HepG2 (cell line): ENCODE data around the gene B9D2. TPM values are rescaled to one million over a fixed set of nuclear protein-coding genes. Genes with fewer than 3 reads are reported as not detected.
A peak's percentile ranks its signal among the peaks of the same experiment; 100 is the strongest.

Source experiments
- BRD4 ChIP-seq: sonication (generic); formaldehyde crosslinking; IDR thresholded peaks from 2 replicates; pipeline ENCODE4 v1.4.0; 2020; ENCODE audit warnings: missing genetic modification reagents
- GATAD1 ChIP-seq: IDR thresholded peaks from 2 replicates; pipeline ENCODE4 v1.6.1; 2016; ENCODE audit warnings: missing genetic modification reagents, missing compliant biosample characterization
- HDAC2 ChIP-seq: sonication (generic); formaldehyde crosslinking; IDR thresholded peaks from 2 replicates; pipeline ENCODE4 v1.4.0; 2020; ENCODE audit warnings: missing genetic modification reagents
- JUN ChIP-seq: sonication (generic); formaldehyde crosslinking; IDR thresholded peaks from 2 replicates; pipeline ENCODE4 v1.4.0; 2020; ENCODE audit warnings: mild to moderate bottlenecking, missing genetic modification reagents
- MATR3 ChIP-seq: sonication (generic); formaldehyde crosslinking; IDR thresholded peaks from 2 replicates; pipeline ENCODE4 v1.4.0; 2020; ENCODE audit warnings: missing genetic modification reagents
- MTA1 ChIP-seq: sonication (generic); formaldehyde crosslinking; IDR thresholded peaks from 2 replicates; pipeline ENCODE4 v1.4.0; 2020; ENCODE audit warnings: missing genetic modification reagents, mild to moderate bottlenecking, borderline replicate concordance
- NR2F2 ChIP-seq: IDR thresholded peaks from 2 replicates; pipeline ENCODE4 v1.6.1; 2012; ENCODE audit warnings: low read depth, inconsistent platforms, borderline replicate concordance
- PHF21A ChIP-seq: sonication (generic); formaldehyde crosslinking; IDR thresholded peaks from 2 replicates; pipeline ENCODE4 v1.5.0; 2020; ENCODE audit warnings: mild to moderate bottlenecking, missing genetic modification reagents
- PHF8 ChIP-seq: sonication (generic); formaldehyde crosslinking; IDR thresholded peaks from 2 replicates; pipeline ENCODE4 v1.5.0; 2020; ENCODE audit warnings: missing genetic modification reagents
- PTBP1 ChIP-seq: fragments of 200-400 bp; formaldehyde crosslinking; IDR thresholded peaks from 2 replicates; pipeline ENCODE4 v1.6.1; 2018; ENCODE audit warnings: low read length, low read depth; ENCODE audit not compliant: poor library complexity, severe bottlenecking
- SMAD3 ChIP-seq: sonication (generic); formaldehyde crosslinking; IDR thresholded peaks from 2 replicates; pipeline ENCODE4 v1.4.0; 2020; ENCODE audit warnings: missing genetic modification reagents
- TBP ChIP-seq: sonication (generic); formaldehyde crosslinking; IDR thresholded peaks from 2 replicates; pipeline ENCODE4 v1.5.0; 2020; ENCODE audit warnings: missing genetic modification reagents
- ZFY ChIP-seq: sonication (generic); formaldehyde crosslinking; IDR thresholded peaks from 2 replicates; pipeline ENCODE4 v1.4.0; 2020; ENCODE audit warnings: missing genetic modification reagents
- ZNF138 ChIP-seq: sonication (generic); formaldehyde crosslinking; IDR thresholded peaks from 2 replicates; pipeline ENCODE4 v1.5.0; 2020; ENCODE audit warnings: mild to moderate bottlenecking, low read depth, missing genetic modification reagents
- ZNF160 ChIP-seq: sonication (generic); formaldehyde crosslinking; IDR thresholded peaks from 2 replicates; pipeline ENCODE4 v1.8.0; 2022; ENCODE audit warnings: mild to moderate bottlenecking, inconsistent platforms, missing genetic modification reagents
- ZNF274 ChIP-seq: sonication (generic); formaldehyde crosslinking; IDR thresholded peaks from 2 replicates; pipeline ENCODE4 v1.5.1; 2020; ENCODE audit warnings: mild to moderate bottlenecking, missing genetic modification reagents
- ZNF335 ChIP-seq: sonication (generic); formaldehyde crosslinking; IDR thresholded peaks from 2 replicates; pipeline ENCODE4 v1.4.0; 2020; ENCODE audit warnings: missing genetic modification reagents
- ZNF543 ChIP-seq: sonication (generic); formaldehyde crosslinking; IDR thresholded peaks from 2 replicates; pipeline ENCODE4 v1.4.0; 2020; ENCODE audit warnings: mild to moderate bottlenecking, missing genetic modification reagents
- ZNF557 ChIP-seq: sonication (generic); formaldehyde crosslinking; IDR thresholded peaks from 2 replicates; pipeline ENCODE4 v1.4.0; 2020; ENCODE audit warnings: missing genetic modification reagents
- ZNF614 ChIP-seq: IDR thresholded peaks from 2 replicates; pipeline ENCODE4 v1.6.1; 2018; ENCODE audit warnings: missing biosample characterization, missing genetic modification reagents, inconsistent platforms, borderline replicate concordance
- ZNF782 ChIP-seq: sonication (generic); formaldehyde crosslinking; IDR thresholded peaks from 2 replicates; pipeline ENCODE4 v1.4.0; 2020; ENCODE audit warnings: missing genetic modification reagents, mild to moderate bottlenecking, borderline replicate concordance
- ZNF784 ChIP-seq: sonication (generic); formaldehyde crosslinking; IDR thresholded peaks from 2 replicates; pipeline ENCODE4 v1.5.1; 2020; ENCODE audit warnings: missing genetic modification reagents, mild to moderate bottlenecking, borderline replicate concordance
- ZNF850 ChIP-seq: sonication (generic); formaldehyde crosslinking; conservative IDR thresholded peaks from 2 replicates; pipeline ENCODE4 v1.9.0; 2021; ENCODE audit warnings: mild to moderate bottlenecking, missing genetic modification reagents
- ZSCAN22 ChIP-seq: sonication (generic); formaldehyde crosslinking; IDR thresholded peaks from 2 replicates; pipeline ENCODE4 v1.4.0; 2020; ENCODE audit warnings: mild to moderate bottlenecking, missing genetic modification reagents
- ZSCAN29 ChIP-seq: sonication (generic); formaldehyde crosslinking; conservative IDR thresholded peaks from 2 replicates; pipeline ENCODE4 v1.4.0; 2020; ENCODE audit warnings: mild to moderate bottlenecking, missing genetic modification reagents
- polyA plus RNA-seq, 8 experiments: library from polyadenylated mRNA; depleted of rRNA in 3 of 8; stranded (reverse) in 7 of 8; unstranded in 1 of 8; fragments of >200 nt; fragmentation: Illumina TruSeq in 4 of 8; extraction: Trizol in 4 of 8; gene quantifications; 2 replicates each; pipeline versions ENCODE4 v1.2.1 to v1.2.3, GENCODE V29; 2011 to 2016; ENCODE audit warnings: low read depth in 4 of 8, missing spikeins in 1 of 8, mixed read lengths in 1 of 8; ENCODE audit not compliant: insufficient read depth in 1 of 8
- total RNA-seq, 5 experiments: library from RNA; depleted of rRNA; stranded (reverse); fragments of >200 nt; fragmentation: Illumina TruSeq; extraction: Trizol; gene quantifications; 2 replicates each; pipeline ENCODE4 v1.2.3, GENCODE V29; 2016; ENCODE audit warnings: low read depth in 1 of 5
- TF ChIP-seq, protein P1 (sequence below): sonication (generic); formaldehyde crosslinking; IDR thresholded peaks from 2 replicates; pipeline ENCODE4 v1.9.0; 2021; ENCODE audit warnings: missing genetic modification reagents, borderline replicate concordance
- TF ChIP-seq, protein P2 (sequence below): sonication (generic); formaldehyde crosslinking; IDR thresholded peaks from 2 replicates; pipeline ENCODE4 v1.9.0; 2021; ENCODE audit warnings: missing genetic modification reagents, borderline replicate concordance

The B9D2 gene
- total and polyA plus RNA-seq, 2 of the 13 experiments (the other 11 are each of a cell fraction or from before 2014, with no cell fraction given), result 3.1 to 4.4 TPM

DNA sequence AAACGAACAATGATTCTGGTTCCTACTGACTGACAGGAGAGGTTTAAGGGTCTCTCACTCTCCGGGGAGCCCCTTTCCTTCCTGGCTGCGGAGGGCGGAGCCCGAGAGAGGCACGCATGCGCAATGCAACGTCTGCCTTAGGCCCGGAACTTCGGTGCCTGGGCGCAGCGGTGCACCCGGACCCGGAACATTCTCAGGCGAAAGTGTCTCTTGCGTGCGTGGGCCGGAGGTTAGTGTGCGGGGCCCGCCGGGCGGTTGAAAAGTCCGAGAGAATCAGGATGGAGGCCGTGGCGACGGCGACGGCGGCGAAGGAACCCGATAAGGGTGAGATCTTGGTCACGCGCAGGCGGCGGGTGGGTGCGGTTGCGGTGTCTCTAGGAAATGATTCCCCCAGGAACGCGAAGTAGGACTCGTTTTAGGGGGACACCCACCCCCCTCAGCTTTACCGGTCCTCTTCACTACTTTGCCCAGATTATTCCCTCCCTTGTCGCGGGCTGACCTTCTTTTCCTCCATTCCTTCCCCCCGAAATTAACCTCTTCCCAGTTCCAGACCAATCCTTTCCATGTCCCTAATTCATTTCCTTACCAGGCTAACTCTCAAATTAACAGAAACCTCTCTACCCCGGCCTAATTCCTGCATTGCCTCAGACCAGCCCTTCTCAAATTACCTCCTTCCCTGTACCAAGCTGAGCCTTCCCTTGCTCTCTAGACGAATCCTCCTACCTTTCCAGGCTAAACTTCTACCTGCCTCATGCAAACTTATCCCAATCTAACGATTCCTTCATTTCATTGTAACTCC, 53.7 kb downstream of the B9D2 start, which contains the start of gene CCDC97 (continued):
- TF ChIP-seq, protein P1, sequence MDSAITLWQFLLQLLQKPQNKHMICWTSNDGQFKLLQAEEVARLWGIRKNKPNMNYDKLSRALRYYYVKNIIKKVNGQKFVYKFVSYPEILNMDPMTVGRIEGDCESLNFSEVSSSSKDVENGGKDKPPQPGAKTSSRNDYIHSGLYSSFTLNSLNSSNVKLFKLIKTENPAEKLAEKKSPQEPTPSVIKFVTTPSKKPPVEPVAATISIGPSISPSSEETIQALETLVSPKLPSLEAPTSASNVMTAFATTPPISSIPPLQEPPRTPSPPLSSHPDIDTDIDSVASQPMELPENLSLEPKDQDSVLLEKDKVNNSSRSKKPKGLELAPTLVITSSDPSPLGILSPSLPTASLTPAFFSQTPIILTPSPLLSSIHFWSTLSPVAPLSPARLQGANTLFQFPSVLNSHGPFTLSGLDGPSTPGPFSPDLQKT (CRISPR knock-in tag), result no peak
- 0 out of 2 replicates have a peak, but pooled peaks have one; percentile 67 for TF ChIP-seq ZNF784
- peak; percentile 93 for TF ChIP-seq ZFY (CRISPR knock-in tag)
- TF ChIP-seq PHF8, result peak; percentile 95
- TF ChIP-seq JUN, result no peak
- TF ChIP-seq, protein P2, sequence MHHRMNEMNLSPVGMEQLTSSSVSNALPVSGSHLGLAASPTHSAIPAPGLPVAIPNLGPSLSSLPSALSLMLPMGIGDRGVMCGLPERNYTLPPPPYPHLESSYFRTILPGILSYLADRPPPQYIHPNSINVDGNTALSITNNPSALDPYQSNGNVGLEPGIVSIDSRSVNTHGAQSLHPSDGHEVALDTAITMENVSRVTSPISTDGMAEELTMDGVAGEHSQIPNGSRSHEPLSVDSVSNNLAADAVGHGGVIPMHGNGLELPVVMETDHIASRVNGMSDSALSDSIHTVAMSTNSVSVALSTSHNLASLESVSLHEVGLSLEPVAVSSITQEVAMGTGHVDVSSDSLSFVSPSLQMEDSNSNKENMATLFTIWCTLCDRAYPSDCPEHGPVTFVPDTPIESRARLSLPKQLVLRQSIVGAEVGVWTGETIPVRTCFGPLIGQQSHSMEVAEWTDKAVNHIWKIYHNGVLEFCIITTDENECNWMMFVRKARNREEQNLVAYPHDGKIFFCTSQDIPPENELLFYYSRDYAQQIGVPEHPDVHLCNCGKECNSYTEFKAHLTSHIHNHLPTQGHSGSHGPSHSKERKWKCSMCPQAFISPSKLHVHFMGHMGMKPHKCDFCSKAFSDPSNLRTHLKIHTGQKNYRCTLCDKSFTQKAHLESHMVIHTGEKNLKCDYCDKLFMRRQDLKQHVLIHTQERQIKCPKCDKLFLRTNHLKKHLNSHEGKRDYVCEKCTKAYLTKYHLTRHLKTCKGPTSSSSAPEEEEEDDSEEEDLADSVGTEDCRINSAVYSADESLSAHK, result no peak
- no peak for TF ChIP-seq ZNF557 (CRISPR knock-in tag)
- peak; percentile 94 for TF ChIP-seq GATAD1 (CRISPR knock-in tag)
- no peak for TF ChIP-seq TBP (CRISPR knock-in tag)
- no peak for TF ChIP-seq ZNF335 (CRISPR knock-in tag)
- peak; percentile 81 for TF ChIP-seq ZNF160 (CRISPR knock-in tag)
- TF ChIP-seq PTBP1, result no peak
- TF ChIP-seq ZNF274 (CRISPR knock-in tag), result peak; percentile 78; the same call in 1 of the 2 replicates
- peak; percentile 61; the same call in 1 of the 2 replicates for TF ChIP-seq HDAC2 (CRISPR knock-in tag)
- peak; percentile 60; the same call in 1 of the 2 replicates for TF ChIP-seq ZNF543
- TF ChIP-seq ZNF850, result no peak
- TF ChIP-seq NR2F2, result no peak
- TF ChIP-seq BRD4, result peak; percentile 83; the same call in 1 of the 2 replicates
- TF ChIP-seq PHF21A (CRISPR knock-in tag), result peak; percentile 76; the same call in 1 of the 2 replicates
- no peak for TF ChIP-seq ZNF782 (CRISPR knock-in tag)
- peak; percentile 52; the same call in 1 of the 2 replicates for TF ChIP-seq MTA1 (CRISPR knock-in tag)
- no peak for TF ChIP-seq ZSCAN22 (CRISPR knock-in tag)
- no peak for TF ChIP-seq MATR3 (CRISPR knock-in tag)
- TF ChIP-seq ZNF138 (CRISPR knock-in tag), result no peak; the same call in 1 of the 2 replicates
- TF ChIP-seq ZSCAN29 (CRISPR knock-in tag), result peak; percentile 66; the same call in 1 of the 2 replicates
- peak; percentile 54 for TF ChIP-seq ZNF614
- peak; percentile 21; the same call in 1 of the 2 replicates for TF ChIP-seq SMAD3 (CRISPR knock-in tag)
